Endodermal cell (in vitro differentiated cells): ENCODE results near the gene BIRC7. TPM values are rescaled to one million over a fixed set of nuclear protein-coding genes. Genes with fewer than 3 reads are reported as not detected.

Experiments used
- DNase-seq: peaks from one replicate; pipeline ENCODE4 v3.0.0-alpha.2; 2017
- H3K27ac ChIP-seq: 2 replicates; pipeline ENCODE4 v1.5.1; 2013; ENCODE audit warnings: mild to moderate bottlenecking, low read depth, low read length, moderate library complexity
- H3K27me3 ChIP-seq: 2 replicates; pipeline ENCODE4 v1.6.1; 2013; ENCODE audit warnings: mild to moderate bottlenecking, low read length, moderate library complexity; ENCODE audit not compliant: insufficient read depth, control insufficient read depth, poor library complexity, severe bottlenecking
- H3K36me3 ChIP-seq: 2 replicates; pipeline ENCODE4 v1.7.0; 2013; ENCODE audit warnings: mild to moderate bottlenecking, low read length, moderate library complexity; ENCODE audit not compliant: control insufficient read depth, insufficient read depth
- H3K4me1 ChIP-seq: one replicate; pipeline ENCODE4 v1.7.0; 2013; ENCODE audit warnings: low read length; ENCODE audit not compliant: control insufficient read depth, insufficient read depth
- H3K4me3 ChIP-seq: 2 replicates; pipeline ENCODE4 v1.5.1; 2013; ENCODE audit warnings: mild to moderate bottlenecking, low read length, moderate library complexity
- H3K9ac ChIP-seq: 2 replicates; pipeline ENCODE4 v1.6.1; 2013; ENCODE audit warnings: mild to moderate bottlenecking, low read length, moderate library complexity; ENCODE audit not compliant: poor library complexity, severe bottlenecking; ENCODE audit errors: extremely low read depth
- H3K9me3 ChIP-seq: 2 replicates; pipeline ENCODE4 v1.6.1; 2013; ENCODE audit warnings: mild to moderate bottlenecking, low read length, moderate library complexity; ENCODE audit not compliant: control insufficient read depth
- H3K27ac Mint-ChIP-seq: 2 replicates; pipeline ENCODE4 v1.8.0; 2020; ENCODE audit warnings: mixed read lengths
- H3K27me3 Mint-ChIP-seq: 2 replicates; pipeline ENCODE4 v1.8.0; 2021; ENCODE audit warnings: mild to moderate bottlenecking, mixed read lengths; ENCODE audit not compliant: insufficient read depth
- H3K36me3 Mint-ChIP-seq: 2 replicates; pipeline ENCODE4 v1.8.0; 2020; ENCODE audit warnings: low read depth, mixed read lengths
- H3K4me1 Mint-ChIP-seq: 2 replicates; pipeline ENCODE4 v1.8.0; 2020; ENCODE audit warnings: mixed read lengths
- H3K4me3 Mint-ChIP-seq: 2 replicates; pipeline ENCODE4 v1.8.0; 2020; ENCODE audit warnings: mild to moderate bottlenecking, moderate library complexity, mixed read lengths
- H3K9me3 Mint-ChIP-seq: 2 replicates; pipeline ENCODE4 v1.8.0; 2020; ENCODE audit warnings: mild to moderate bottlenecking, mixed read lengths
- CTCF ChIP-seq: fragments of 200-600 bp; sonication (generic); conservative IDR thresholded peaks from 2 replicates; pipeline ENCODE4 v1.5.0; 2021; ENCODE audit warnings: antibody characterized with exemption, mild to moderate bottlenecking
- WGBS, 2 experiments: methylation state at CpG; one replicate each; pipeline versions ENCODE4 v1.1.5 to v1.1.7; 2013; ENCODE audit warnings: missing lambda C conversion rate in 2 of 2, mixed read lengths in 1 of 2; ENCODE audit not compliant: insufficient coverage in 1 of 2, insufficient read length in 1 of 2; 5-methylcytosine and 5-hydroxymethylcytosine counted together
- total RNA-seq, 2 donors: library from RNA; stranded (reverse); fragmentation: NEBNext Ultra II Directional in 1 of 2; extraction: Animal tissue kit (Norgen Biotek cat#: 25700) in 1 of 2; gene quantifications; 2 replicates in 1 of 2; 3 replicates in 1 of 2; pipeline ENCODE4 v1.2.1, GENCODE V29; 2021

The BIRC7 gene
- total RNA-seq, 2 donors from 2014 or later: not detected

GRCh38 chr20:63264519-63264918, 28.8 kb downstream of the BIRC7 start:
- Mint-ChIP-seq H3K4me3 (no peak overlapping the region), H3K36me3 (no peaks in the 10 kb centered on the region), H3K9me3 (no peaks in the 10 kb centered on the region), H3K27me3 (no peaks in the 10 kb centered on the region), H3K27ac (no peak overlapping the region), H3K4me1 (no peaks in the 10 kb centered on the region)
- Histone ChIP-seq H3K9me3 (no peaks in the 10 kb centered on the region), H3K36me3 (no peaks in the 10 kb centered on the region), H3K4me3 (no peak overlapping the region), H3K9ac (no peak overlapping the region), H3K27me3 (no peaks in the 10 kb centered on the region), H3K4me1 (no peaks in the 10 kb centered on the region), H3K27ac (no peak overlapping the region)
- TF ChIP-seq CTCF: no peak
- 82 to 86% methylated on average over 14 of the region's 14 CpGs for WGBS, 2 experiments
- no peak for DNase-seq

- H3K27ac ChIP-seq: no peak overlapping the region
- Mint-ChIP-seq H3K9me3 (no peaks in the 10 kb centered on the region), H3K4me3 (no peak overlapping the region), H3K27ac (no peak overlapping the region), H3K4me1 (no peaks in the 10 kb centered on the region), H3K27me3 (no peaks in the 10 kb centered on the region), H3K36me3 (peaks cover 4% of the 10 kb centered on the region)
- H3K4me1 ChIP-seq: no peaks in the 10 kb centered on the region
- H3K9ac ChIP-seq: no peak overlapping the region
- H3K9me3 ChIP-seq: no peaks in the 10 kb centered on the region
- no peak overlapping the region for H3K4me3 ChIP-seq
- no peak for DNase-seq
- no peaks in the 10 kb centered on the region for H3K27me3 ChIP-seq
- WGBS, 2 experiments: 83 to 84% methylated on average over 12 of the region's 12 CpGs
- no peaks in the 10 kb centered on the region for H3K36me3 ChIP-seq
- TF ChIP-seq CTCF: no peak
These were observed 30.3 kb downstream of the BIRC7 start for GRCh38 chr20:63265891-63266515.

GRCh38 chr20:63267691-63268090, 32.0 kb downstream of the BIRC7 start:
- H3K9me3 ChIP-seq: no peaks in the 10 kb centered on the region
- no peak overlapping the region for H3K4me3 Mint-ChIP-seq
- H3K36me3 Mint-ChIP-seq: peaks cover 4% of the 10 kb centered on the region
- H3K27ac Mint-ChIP-seq: no peak overlapping the region
- no peak for DNase-seq
- no peaks in the 10 kb centered on the region for H3K4me1 Mint-ChIP-seq
- no peaks in the 10 kb centered on the region for H3K27me3 ChIP-seq
- no peaks in the 10 kb centered on the region for H3K36me3 ChIP-seq
- no peak overlapping the region for H3K9ac ChIP-seq
- no peak for TF ChIP-seq CTCF
- H3K27me3 Mint-ChIP-seq: no peaks in the 10 kb centered on the region
- H3K9me3 Mint-ChIP-seq: no peaks in the 10 kb centered on the region
- H3K4me3 ChIP-seq: no peak overlapping the region
- H3K4me1 ChIP-seq: no peaks in the 10 kb centered on the region
- H3K27ac ChIP-seq: no peak overlapping the region
- WGBS, 2 experiments: 88 to 93% methylated on average over 4 to 9 of the region's 9 CpGs
